Endothelial cell of umbilical vein (primary cell): ENCODE measurements around the gene NAV2. TPM values are rescaled to one million over a fixed set of nuclear protein-coding genes. Genes with fewer than 3 reads are reported as not detected.

Experiments
- BruUV-seq: library from RNA; stranded (reverse); fragments of 400-500 nt; replicated peaks from 2 replicates; lab custom pipeline; 2021; lab: Mats Ljungman, UMichigan
- CTCF ChIA-PET: fragments of 300-600, 350-600 bp; sonication (Branson Sonifier 250); formaldehyde crosslinking; loops from one replicate; lab custom pipeline; 2021; ENCODE audit warnings: antibody characterized with exemption, inconsistent platforms; lab: Charles Lee
- POLR2A ChIA-PET: fragments of 300-600, 350-600 bp; sonication (Branson Sonifier 250); formaldehyde crosslinking; loops from one replicate; lab custom pipeline; 2021; ENCODE audit warnings: antibody characterized with exemption, inconsistent platforms; lab: Charles Lee
- DNase-seq: peaks from one replicate; pipeline ENCODE4 v3.0.0-alpha.2; 2011; ENCODE audit warnings: low read depth, low spot score
- FAIRE-seq: peaks from 2 replicates; lab custom pipeline; 2011; peaks lifted over from hg19 to GRCh38; lab: Jason Lieb, UNC
- H2AFZ ChIP-seq: 2 replicates; pipeline ENCODE4 v1.6.0; 2012; ENCODE audit warnings: low read depth, low read length, control low read depth, inconsistent platforms
- H3K27ac ChIP-seq: 2 replicates; pipeline ENCODE4 v1.5.1; 2011; ENCODE audit warnings: low read depth, mild to moderate bottlenecking, control low read depth, low read length, moderate library complexity; ENCODE audit not compliant: insufficient read depth
- H3K27me3 ChIP-seq, 2 experiments: 2 replicates each; pipeline versions ENCODE4 v1.6.0 to v1.6.1; 2011; ENCODE audit warnings: low read length in 2 of 2, mixed read lengths in 1 of 2; ENCODE audit not compliant: control insufficient read depth in 2 of 2, insufficient read depth in 2 of 2
- H3K36me3 ChIP-seq, 2 experiments: 2 replicates in 1 of 2; 3 replicates in 1 of 2; pipeline ENCODE4 v1.5.1; 2011; ENCODE audit warnings: low read length in 2 of 2, mild to moderate bottlenecking in 1 of 2, moderate library complexity in 1 of 2; ENCODE audit not compliant: control insufficient read depth in 2 of 2, insufficient read depth in 2 of 2; ENCODE audit errors: extremely low read depth in 1 of 2
- H3K4me1 ChIP-seq: 3 replicates; pipeline ENCODE4 v1.5.1; 2011; ENCODE audit warnings: mild to moderate bottlenecking, low read length; ENCODE audit not compliant: control insufficient read depth, insufficient read depth; ENCODE audit errors: extremely low read depth
- H3K4me2 ChIP-seq: 2 replicates; pipeline ENCODE4 v1.6.1; 2011; ENCODE audit warnings: low read length, control low read depth, mixed read lengths; ENCODE audit not compliant: insufficient read depth
- H3K4me3 ChIP-seq, 3 experiments: fragments of 200-600 bp in 1 of 3; sonication (generic), shearing (Covaris generic) in 1 of 3; replicated peaks in 1 of 3; 2 replicates each; pipeline ENCODE4 v1.5.1; 2011 to 2016; ENCODE audit warnings: control low read depth in 3 of 3, low read length in 3 of 3, mild to moderate bottlenecking in 2 of 3, inconsistent platforms in 1 of 3, low read depth in 1 of 3, moderate library complexity in 1 of 3; ENCODE audit not compliant: insufficient read depth in 1 of 3
- H3K79me2 ChIP-seq: 2 replicates; pipeline ENCODE4 v1.6.0; 2012; ENCODE audit warnings: low read length, inconsistent platforms; ENCODE audit not compliant: control insufficient read depth, insufficient read depth
- H3K9ac ChIP-seq: replicated peaks from 2 replicates; pipeline ENCODE3; 2011; ENCODE audit warnings: low read length, control low read depth; ENCODE audit not compliant: insufficient read depth; ENCODE audit errors: extremely low read depth
- H3K9me1 ChIP-seq: replicated peaks from 3 replicates; pipeline ENCODE4 v1.6.0; 2011; ENCODE audit warnings: mild to moderate bottlenecking, low read length; ENCODE audit not compliant: control insufficient read depth, insufficient read depth; ENCODE audit errors: extremely low read depth
- H3K9me3 ChIP-seq: replicated peaks from 2 replicates; pipeline ENCODE4 v1.5.1; 2012; ENCODE audit warnings: low read length, inconsistent platforms; ENCODE audit not compliant: control insufficient read depth, insufficient read depth
- H4K20me1 ChIP-seq: replicated peaks from 2 replicates; pipeline ENCODE3; 2011; ENCODE audit warnings: mild to moderate bottlenecking, low read length; ENCODE audit not compliant: control insufficient read depth, insufficient read depth; ENCODE audit errors: extremely low read depth
- CTCF ChIP-seq, 2 donors: IDR thresholded peaks; 1 replicate in 1 of 2; 2 replicates in 1 of 2; pipeline ENCODE4 v1.5.1; 2011; ENCODE audit warnings: low read length in 2 of 2, mild to moderate bottlenecking in 2 of 2, moderate library complexity in 2 of 2, control low read depth in 1 of 2, inconsistent platforms in 1 of 2, low read depth in 1 of 2; ENCODE audit not compliant: insufficient read depth in 1 of 2; ENCODE audit errors: extremely low read depth in 1 of 2
- EZH2 ChIP-seq: IDR thresholded peaks from 2 replicates; pipeline ENCODE4 v1.6.1; 2012; ENCODE audit warnings: borderline replicate concordance, low read depth, mild to moderate bottlenecking, moderate library complexity, low read length, inconsistent platforms; ENCODE audit not compliant: severe bottlenecking
- FOS ChIP-seq: IDR thresholded peaks from 2 replicates; pipeline ENCODE4 v1.6.1; 2011; ENCODE audit warnings: mild to moderate bottlenecking, low read length, moderate library complexity, borderline replicate concordance; ENCODE audit not compliant: insufficient read depth
- GATA2 ChIP-seq: IDR thresholded peaks from 2 replicates; pipeline ENCODE4 v1.7.0; 2011; ENCODE audit warnings: low read depth, mild to moderate bottlenecking, moderate library complexity, mixed read lengths, low read length; ENCODE audit not compliant: insufficient read length, insufficient read depth
- JUN ChIP-seq: IDR thresholded peaks from 2 replicates; pipeline ENCODE4 v1.6.1; 2011; ENCODE audit warnings: borderline replicate concordance, low read depth; ENCODE audit not compliant: insufficient read length, insufficient read depth
- MYC ChIP-seq: IDR thresholded peaks from one replicate; pipeline ENCODE4 v1.6.1; 2011; ENCODE audit warnings: mild to moderate bottlenecking, low read depth, low read length
- POLR2A ChIP-seq: IDR thresholded peaks from 2 replicates; pipeline ENCODE4 v1.6.1; 2012; ENCODE audit warnings: low read depth, mild to moderate bottlenecking, control low read depth, low read length
- POLR2AphosphoS5 ChIP-seq: IDR thresholded peaks from 2 replicates; pipeline ENCODE4 v1.6.1; 2012; ENCODE audit warnings: low read depth, mild to moderate bottlenecking, control low read depth, low read length, moderate library complexity; ENCODE audit not compliant: insufficient read depth
- dilution Hi-C: fragments of 300-500 bp; cut with MboI; formaldehyde crosslinking; loops from one replicate; pipeline ENCODE4 v1.15.0; 2019; ENCODE audit warnings: low sequenced_read_pairs; ENCODE audit not compliant: extremely low pct_ligation_motif_present
- intact Hi-C: fragments of 100-400 bp; cut with micrococcal nuclease; formaldehyde crosslinking; loops from one replicate; pipeline ENCODE4 v1.10.0; 2022
- polyA plus RNA-seq, 4 experiments: library from polyadenylated mRNA; depleted of rRNA in 3 of 4; stranded (reverse) in 3 of 4; unstranded in 1 of 4; fragments of >200 nt; gene quantifications; 2 replicates each; pipeline versions ENCODE4 v1.2.1 to v1.2.3, GENCODE V29; 2011 to 2012; ENCODE audit warnings: missing spikeins in 1 of 4
- total RNA-seq: library from RNA; stranded (reverse); gene quantifications from 2 replicates; pipeline ENCODE4 v1.2.3, GENCODE V29; 2021
- TF ChIP-seq, protein P1 (sequence below): IDR thresholded peaks from 2 replicates; pipeline ENCODE4 v1.6.1; 2011; ENCODE audit not compliant: insufficient read depth, insufficient read length

NAV2 gene
- total and polyA plus RNA-seq, 2 donors (not counting 3 experiments of a cell fraction or from before 2014, with no cell fraction given): 10.9 to 68.0 TPM

- H3K9me1 ChIP-seq: no peaks in the 10 kb centered on the region
- intact Hi-C loops (loop anchor here (10.0 kb wide), 1 partner anchor 443 kb away; no protein-coding TSS in a partner anchor), dilution Hi-C loops (no loop called here)
- FAIRE-seq (no peak), DNase-seq (no peak)
- H3K27me3 ChIP-seq: peaks cover 76 to 94% of the 10 kb centered on the region in 2 experiments
- no peak overlapping the region for H3K4me2 ChIP-seq
- no TSS peak for BruUV-seq
- H4K20me1 ChIP-seq: no peaks in the 10 kb centered on the region
- no peaks in the 10 kb centered on the region for H3K36me3 ChIP-seq
- H3K79me2 ChIP-seq: no peaks in the 10 kb centered on the region
- H3K9ac ChIP-seq: no peak overlapping the region
- no peaks in the 10 kb centered on the region for H3K9me3 ChIP-seq
- H2AFZ ChIP-seq: no peak overlapping the region
- peaks cover 8% of the 10 kb centered on the region for H3K4me1 ChIP-seq
- ChIA-PET CTCF (no interaction called here), POLR2A (no interaction called here)
- H3K4me3 ChIP-seq: no peak overlapping the region
- no peak overlapping the region for H3K27ac ChIP-seq
- TF ChIP-seq MYC: no peak
- TF ChIP-seq EZH2: no peak
- TF ChIP-seq JUN: no peak
- TF ChIP-seq FOS: no peak
- TF ChIP-seq GATA2: no peak
- no peak for TF ChIP-seq CTCF (IDR thresholded peaks at IDR 0.05; ENCODE audit: extremely low read depth in 1 of 2, insufficient read depth in 1 of 2, low read depth in 1 of 2, low read length in 2 of 2)
- TF ChIP-seq, protein P1, sequence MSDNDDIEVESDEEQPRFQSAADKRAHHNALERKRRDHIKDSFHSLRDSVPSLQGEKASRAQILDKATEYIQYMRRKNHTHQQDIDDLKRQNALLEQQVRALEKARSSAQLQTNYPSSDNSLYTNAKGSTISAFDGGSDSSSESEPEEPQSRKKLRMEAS: no peak
- no peak for TF ChIP-seq POLR2A
- no peak for TF ChIP-seq POLR2AphosphoS5
These were observed 449.5 kb downstream of the NAV2 start for GRCh38 chr11:20161923-20162744.
